B cell (primary cell): ENCODE measurements around the gene TAS1R1.

Experiments used
- CTCF ChIP-seq: fragments of 200-600 bp; IDR thresholded peaks from one replicate; pipeline ENCODE4 v1.8.0; 2022; ENCODE audit warnings: antibody characterized with exemption, mild to moderate bottlenecking
- EZH2 ChIP-seq: IDR thresholded peaks from 2 replicates; pipeline ENCODE4 v1.6.1; 2012; ENCODE audit warnings: borderline replicate concordance, low read depth, mild to moderate bottlenecking, moderate library complexity, low read length; ENCODE audit not compliant: insufficient read depth, poor library complexity, severe bottlenecking

GRCh38 chr1:6591644-6592043 lies 36.5 kb downstream of the TAS1R1 start:
- TF ChIP-seq CTCF: no peak
- TF ChIP-seq EZH2: no peak
